ENCODE data around the gene CD6. TPM values are rescaled to one million over a fixed set of nuclear protein-coding genes. Genes with fewer than 3 reads are reported as not detected.
A peak's percentile ranks its signal among the peaks of the same experiment; 100 is the strongest.

Gene CD6
- total and polyA plus RNA-seq, 10 of the 15 experiments (the other 5 are each of a cell fraction or from before 2014, with no cell fraction given), result 0.37 to 17.6 (median 6.2) TPM

- TF ChIP-seq SMC3 (IDR thresholded peaks at IDR 0.05; ENCODE audit: borderline replicate concordance, low read length) (peak; percentile 92), PKNOX1 (IDR thresholded peaks at IDR 0.05) (no peak), SREBF1 (IDR thresholded peaks at IDR 0.05; ENCODE audit: low read length) (no peak), CBFB (IDR thresholded peaks at IDR 0.05; ENCODE audit: low read depth) (no peak), LARP7 (IDR thresholded peaks at IDR 0.05) (no peak), IRF5 (IDR thresholded peaks at IDR 0.05; ENCODE audit: borderline replicate concordance) (no peak), SIN3A (IDR thresholded peaks at IDR 0.05; ENCODE audit: low read depth, low read length) (no peak), EZH2 (IDR thresholded peaks at IDR 0.05; ENCODE audit: borderline replicate concordance, control insufficient read depth, low read depth, low read length) (no peak), POU2F2 (IDR thresholded peaks at IDR 0.05; ENCODE audit: borderline replicate concordance, low read depth, low read length) (0 out of 3 replicates have a peak, but pooled peaks have one; percentile 55), TAF1 (IDR thresholded peaks at IDR 0.05; ENCODE audit: borderline replicate concordance, low read depth, low read length) (no peak), BMI1 (IDR thresholded peaks at IDR 0.05; ENCODE audit: borderline replicate concordance) (no peak), SP1 (IDR thresholded peaks at IDR 0.05; ENCODE audit: low read depth, low read length) (no peak), HDAC2 (IDR thresholded peaks at IDR 0.05) (no peak), NFXL1 (IDR thresholded peaks at IDR 0.05; ENCODE audit: borderline replicate concordance) (no peak), BACH1 (IDR thresholded peaks at IDR 0.05; ENCODE audit: borderline replicate concordance) (0 out of 2 replicates have a peak, but pooled peaks have one; percentile 19), SMAD1 (IDR thresholded peaks at IDR 0.05; ENCODE audit: low read depth, partially characterized antibody) (no peak), HDAC6 (IDR thresholded peaks at IDR 0.05; ENCODE audit: unreplicated experiment) (no peak), SUPT20H (IDR thresholded peaks at IDR 0.05; ENCODE audit: borderline replicate concordance, control insufficient read depth, low read depth, low read length) (no peak), HDGF (IDR thresholded peaks at IDR 0.05) (no peak), EED (IDR thresholded peaks at IDR 0.05; ENCODE audit: low read depth) (peak; percentile 34; the same call in 1 of the 2 replicates), IRF4 (IDR thresholded peaks at IDR 0.05; ENCODE audit: low read depth, low read length) (no peak), ELK1 (IDR thresholded peaks at IDR 0.05; ENCODE audit: low read depth, low read length) (no peak)
- TF ChIP-seq, protein P1, sequence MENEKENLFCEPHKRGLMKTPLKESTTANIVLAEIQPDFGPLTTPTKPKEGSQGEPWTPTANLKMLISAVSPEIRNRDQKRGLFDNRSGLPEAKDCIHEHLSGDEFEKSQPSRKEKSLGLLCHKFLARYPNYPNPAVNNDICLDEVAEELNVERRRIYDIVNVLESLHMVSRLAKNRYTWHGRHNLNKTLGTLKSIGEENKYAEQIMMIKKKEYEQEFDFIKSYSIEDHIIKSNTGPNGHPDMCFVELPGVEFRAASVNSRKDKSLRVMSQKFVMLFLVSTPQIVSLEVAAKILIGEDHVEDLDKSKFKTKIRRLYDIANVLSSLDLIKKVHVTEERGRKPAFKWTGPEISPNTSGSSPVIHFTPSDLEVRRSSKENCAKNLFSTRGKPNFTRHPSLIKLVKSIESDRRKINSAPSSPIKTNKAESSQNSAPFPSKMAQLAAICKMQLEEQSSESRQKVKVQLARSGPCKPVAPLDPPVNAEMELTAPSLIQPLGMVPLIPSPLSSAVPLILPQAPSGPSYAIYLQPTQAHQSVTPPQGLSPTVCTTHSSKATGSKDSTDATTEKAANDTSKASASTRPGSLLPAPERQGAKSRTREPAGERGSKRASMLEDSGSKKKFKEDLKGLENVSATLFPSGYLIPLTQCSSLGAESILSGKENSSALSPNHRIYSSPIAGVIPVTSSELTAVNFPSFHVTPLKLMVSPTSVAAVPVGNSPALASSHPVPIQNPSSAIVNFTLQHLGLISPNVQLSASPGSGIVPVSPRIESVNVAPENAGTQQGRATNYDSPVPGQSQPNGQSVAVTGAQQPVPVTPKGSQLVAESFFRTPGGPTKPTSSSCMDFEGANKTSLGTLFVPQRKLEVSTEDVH (IDR thresholded peaks at IDR 0.05; ENCODE audit: low read depth, partially characterized antibody), result no peak
- TF ChIP-seq, protein P2, sequence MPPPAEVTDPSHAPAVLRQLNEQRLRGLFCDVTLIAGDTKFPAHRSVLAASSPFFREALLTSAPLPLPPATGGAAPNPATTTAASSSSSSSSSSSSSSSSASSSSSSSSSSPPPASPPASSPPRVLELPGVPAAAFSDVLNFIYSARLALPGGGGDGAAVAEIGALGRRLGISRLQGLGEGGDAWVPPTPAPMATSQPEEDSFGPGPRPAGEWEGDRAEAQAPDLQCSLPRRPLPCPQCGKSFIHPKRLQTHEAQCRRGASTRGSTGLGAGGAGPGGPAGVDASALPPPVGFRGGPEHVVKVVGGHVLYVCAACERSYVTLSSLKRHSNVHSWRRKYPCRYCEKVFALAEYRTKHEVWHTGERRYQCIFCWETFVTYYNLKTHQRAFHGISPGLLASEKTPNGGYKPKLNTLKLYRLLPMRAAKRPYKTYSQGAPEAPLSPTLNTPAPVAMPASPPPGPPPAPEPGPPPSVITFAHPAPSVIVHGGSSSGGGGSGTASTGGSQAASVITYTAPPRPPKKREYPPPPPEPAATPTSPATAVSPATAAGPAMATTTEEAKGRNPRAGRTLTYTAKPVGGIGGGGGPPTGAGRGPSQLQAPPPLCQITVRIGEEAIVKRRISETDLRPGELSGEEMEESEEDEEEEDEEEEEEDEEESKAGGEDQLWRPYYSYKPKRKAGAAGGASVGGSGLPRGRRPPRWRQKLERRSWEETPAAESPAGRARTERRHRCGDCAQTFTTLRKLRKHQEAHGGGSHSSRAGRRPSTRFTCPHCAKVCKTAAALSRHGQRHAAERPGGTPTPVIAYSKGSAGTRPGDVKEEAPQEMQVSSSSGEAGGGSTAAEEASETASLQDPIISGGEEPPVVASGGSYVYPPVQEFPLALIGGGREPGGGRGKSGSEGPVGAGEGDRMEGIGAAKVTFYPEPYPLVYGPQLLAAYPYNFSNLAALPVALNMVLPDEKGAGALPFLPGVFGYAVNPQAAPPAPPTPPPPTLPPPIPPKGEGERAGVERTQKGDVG (CRISPR knock-in tag; IDR thresholded peaks at IDR 0.05), result no peak
These were observed 1.1 kb upstream of the CD6 start (continued) for GRCh38 chr11:60970369-60970774.
